Right ventricle myocardium inferior (tissue), 1 donor: ENCODE data around the gene GEMIN7. TPM values are rescaled to one million over a fixed set of nuclear protein-coding genes. Genes with fewer than 3 reads are reported as not detected.

ENCODE experiments used
- ATAC-seq: fragments of 200-7000 bp; cut with Tn5 transposase; one replicate; pipeline ENCODE4 v1.9.1; 2020; ENCODE audit warnings: mild to moderate bottlenecking, moderate library complexity
- DNase-seq: peaks from one replicate; pipeline ENCODE4 v3.0.0; 2021; ENCODE audit errors: missing footprints
- intact Hi-C: fragments of 100-400 bp; cut with DNase I; formaldehyde crosslinking; loops from one replicate; pipeline ENCODE4 v1.11.0; 2022
- total RNA-seq: library from RNA; stranded (reverse); fragmentation: NEBNext Ultra II Directional; extraction: Animal tissue kit (Norgen Biotek cat#: 25700); gene quantifications from one replicate; pipeline ENCODE4 v1.2.1, GENCODE V29; 2021
- donor health status: DM: no; HTN: yes; CAD: no; lungs with severe emphysema.

The GEMIN7 gene
- total RNA-seq, 1 donor from 2014 or later = 15.5 TPM

DNA sequence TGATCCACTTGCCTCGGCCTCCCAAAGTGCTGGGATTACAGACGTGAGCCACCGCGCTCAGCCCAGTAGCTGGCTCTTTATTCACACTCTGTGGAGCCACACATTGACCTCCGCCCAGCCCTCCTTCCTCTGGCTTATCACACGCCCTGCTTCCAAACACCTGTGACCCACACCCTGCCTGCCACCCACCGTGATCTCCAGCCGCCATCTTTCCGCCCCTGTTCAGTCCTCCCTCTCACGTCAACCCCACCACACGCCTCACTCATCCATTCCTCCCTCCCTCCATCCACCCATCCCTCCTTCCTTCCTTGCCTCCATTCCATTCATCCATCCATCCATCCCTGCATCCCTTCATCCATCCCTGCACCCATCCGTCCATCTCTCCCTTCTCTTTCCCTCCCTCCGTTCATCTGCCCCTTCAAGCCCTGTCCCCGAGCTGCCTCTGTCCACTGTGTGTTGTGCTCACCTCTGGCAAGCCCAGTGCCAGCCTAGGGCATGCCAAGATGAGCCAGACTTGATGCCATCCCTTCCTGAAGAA, 20.4 kb upstream of the GEMIN7 start:
- intact Hi-C loops = no loop called here
- no peak for DNase-seq
- no peak for ATAC-seq

DNA sequence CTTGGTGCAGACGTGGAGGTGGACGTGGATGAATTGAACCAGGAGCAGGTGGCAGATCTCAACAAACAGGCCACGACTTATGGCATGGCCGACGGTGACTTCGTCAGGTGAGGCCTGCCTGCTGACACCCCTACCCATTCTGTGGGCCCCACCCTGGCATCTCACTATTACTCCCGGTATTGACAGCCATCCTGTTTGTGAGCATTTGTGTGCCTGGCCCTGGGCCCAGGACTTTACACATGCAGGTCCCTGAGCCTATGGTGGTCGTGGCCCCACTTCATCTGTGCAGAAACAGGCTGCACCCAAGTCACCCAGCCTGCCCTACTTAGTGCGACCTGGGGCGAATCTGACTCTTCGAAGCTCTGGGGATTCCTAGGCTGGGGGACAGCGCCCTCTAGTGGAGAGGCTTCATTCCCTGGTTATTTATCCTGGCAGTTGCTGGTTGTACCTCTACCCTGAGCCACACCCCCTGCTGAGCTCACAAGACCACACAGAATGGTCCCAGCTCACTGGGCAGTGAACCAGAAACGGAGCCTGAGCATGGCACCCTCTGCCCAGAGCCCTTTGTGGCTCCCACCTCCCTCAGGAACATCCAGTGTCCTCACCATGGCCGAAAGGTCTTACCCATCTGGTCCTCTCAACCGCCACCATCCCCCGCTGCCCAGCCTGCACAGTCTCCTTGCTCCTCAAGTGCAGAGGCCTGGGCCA, 19.6 kb upstream of the GEMIN7 start:
- ATAC-seq = peak; percentile 43
- intact Hi-C loops = no loop called here
- DNase-seq = no peak

DNA sequence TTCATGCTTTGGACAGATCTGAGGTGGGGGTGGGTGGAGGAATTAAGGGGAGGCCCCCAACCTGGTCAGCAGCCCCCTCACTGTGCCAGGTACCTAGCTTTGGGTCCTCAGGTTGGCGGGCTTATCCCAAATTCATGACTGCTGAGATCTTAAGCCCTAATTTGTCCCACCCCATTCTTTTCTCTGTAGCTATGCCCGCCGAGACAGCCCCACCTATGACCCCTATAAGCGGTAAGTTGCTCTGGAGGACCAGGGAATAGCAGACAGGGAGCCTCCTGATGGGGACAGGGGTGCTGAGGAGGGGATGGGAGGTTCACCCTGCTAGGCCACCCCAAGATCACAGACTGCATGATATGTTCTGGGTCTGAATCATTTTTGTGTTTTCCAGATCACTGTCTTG, 17.1 kb upstream of the GEMIN7 start:
- ATAC-seq = no peak
- intact Hi-C loops = no loop called here
- no peak for DNase-seq

DNA sequence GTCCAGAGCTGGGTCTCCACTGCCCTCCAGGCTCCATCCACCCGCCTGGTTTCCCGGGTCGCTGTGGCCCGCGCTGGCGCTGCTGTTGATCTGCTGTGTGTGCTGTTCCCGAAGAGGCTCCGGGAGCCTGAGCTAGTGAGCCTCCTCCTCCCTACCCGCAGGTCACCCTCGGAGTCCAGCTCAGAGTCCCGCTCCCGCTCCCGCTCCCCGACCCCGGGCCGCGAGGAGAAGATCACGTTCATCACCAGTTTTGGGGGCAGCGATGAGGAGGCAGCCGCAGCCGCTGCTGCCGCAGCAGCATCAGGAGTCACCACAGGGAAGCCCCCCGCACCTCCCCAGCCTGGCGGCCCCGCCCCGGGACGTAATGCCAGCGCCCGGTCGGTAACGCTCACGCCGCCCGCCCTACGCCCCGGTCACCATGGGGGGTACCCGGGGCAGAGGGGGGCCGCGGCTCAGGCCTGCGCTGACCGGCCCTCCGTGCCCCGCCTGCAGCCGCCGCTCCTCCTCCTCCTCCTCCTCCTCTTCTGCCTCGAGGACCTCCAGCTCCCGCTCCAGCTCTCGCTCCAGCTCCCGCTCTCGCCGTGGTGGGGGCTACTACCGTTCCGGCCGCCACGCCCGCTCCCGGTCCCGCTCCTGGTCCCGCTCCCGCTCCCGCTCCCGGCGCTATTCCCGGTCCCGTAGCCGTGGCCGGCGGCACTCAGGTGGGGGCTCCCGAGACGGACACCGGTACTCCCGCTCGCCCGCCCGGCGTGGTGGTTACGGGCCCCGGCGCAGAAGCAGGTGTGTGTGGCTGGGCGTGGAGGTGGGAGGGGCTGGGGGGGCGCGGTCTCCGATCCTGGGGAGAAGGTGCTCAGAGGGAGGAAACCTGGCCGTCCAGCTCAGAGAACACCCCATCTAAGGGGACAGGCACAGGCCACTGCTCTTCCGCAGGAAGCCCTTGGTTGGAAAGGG, 14.9 kb upstream of the GEMIN7 start:
- intact Hi-C loops = no loop called here
- no peak for ATAC-seq
- no peak for DNase-seq

DNA sequence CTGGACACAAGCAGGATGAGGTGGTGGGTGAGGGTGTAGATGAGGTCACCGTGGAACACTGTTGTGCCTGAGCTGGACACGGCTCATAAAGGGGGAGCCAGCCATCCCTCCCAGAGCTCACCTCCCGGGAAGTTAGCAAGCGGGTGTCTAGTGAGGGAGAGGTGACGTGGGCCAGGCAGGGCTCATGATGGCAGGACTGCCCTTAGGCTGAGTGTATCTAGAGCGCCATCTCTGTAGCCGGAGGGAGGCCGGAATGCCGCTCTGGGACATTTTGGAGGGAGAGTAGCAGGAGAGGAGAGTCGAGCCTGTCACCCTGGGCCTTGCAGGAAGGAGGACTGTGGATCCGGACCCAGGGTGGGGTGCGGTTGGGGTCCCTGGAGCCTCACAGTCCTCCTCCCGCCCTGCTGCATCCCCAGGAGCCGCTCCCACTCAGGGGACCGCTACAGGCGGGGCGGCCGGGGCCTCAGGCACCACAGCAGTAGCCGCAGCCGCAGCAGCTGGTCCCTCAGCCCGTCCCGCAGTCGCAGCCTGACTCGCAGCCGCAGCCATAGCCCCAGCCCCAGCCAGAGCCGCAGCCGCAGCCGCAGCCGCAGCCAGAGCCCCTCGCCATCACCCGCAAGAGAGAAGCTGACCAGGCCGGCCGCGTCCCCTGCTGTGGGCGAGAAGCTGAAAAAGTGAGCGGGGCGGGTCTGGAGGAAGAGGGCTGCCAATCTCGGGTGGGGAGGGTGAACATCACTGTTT, 12.0 kb upstream of the GEMIN7 start:
- ATAC-seq = no peak
- DNase-seq = no peak
- intact Hi-C loops = no loop called here

DNA sequence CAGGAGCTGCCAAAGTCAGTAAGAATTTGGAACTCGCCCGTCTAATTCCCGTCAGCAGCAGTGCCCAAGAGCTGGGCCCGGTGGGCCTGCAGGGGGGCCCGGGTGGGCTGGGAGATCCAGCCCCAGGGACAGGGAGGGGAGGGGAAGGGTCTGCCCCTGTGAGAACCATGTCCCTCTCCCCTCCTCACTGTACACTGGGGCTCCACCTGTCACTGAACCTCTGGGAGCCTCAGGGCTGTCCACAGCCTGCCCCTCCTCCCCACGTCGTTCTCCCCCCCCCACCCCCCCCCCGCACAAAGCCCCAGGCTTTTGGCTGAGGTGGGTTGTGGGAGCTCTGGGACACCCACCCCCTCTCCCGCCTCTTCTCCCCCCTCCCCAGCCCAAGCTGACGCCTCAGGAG, 11.0 kb upstream of the GEMIN7 start:
- intact Hi-C loops = no loop called here
- DNase-seq = no peak
- ATAC-seq = no peak

DNA sequence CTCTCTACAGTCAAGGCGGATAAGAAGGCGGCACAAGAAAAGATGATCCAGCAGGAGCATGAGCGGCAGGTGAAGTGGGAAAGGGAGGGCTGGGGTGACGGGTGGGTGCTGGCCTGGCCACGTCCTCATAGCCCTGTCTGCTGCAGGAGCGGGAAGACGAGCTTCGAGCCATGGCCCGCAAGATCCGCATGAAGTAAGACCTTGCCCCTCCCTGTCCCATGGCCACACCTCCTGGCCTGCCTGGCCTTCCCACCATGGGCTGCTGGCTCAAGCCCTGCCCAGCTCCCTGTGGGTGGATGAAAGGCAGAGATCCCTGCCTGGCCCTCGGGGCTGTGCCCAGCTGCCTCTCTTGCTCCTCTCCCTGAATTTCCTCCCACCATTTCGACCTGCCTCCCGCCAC, 10.0 kb upstream of the GEMIN7 start:
- ATAC-seq (no peak), DNase-seq (no peak)
- intact Hi-C loops = no loop called here

DNA sequence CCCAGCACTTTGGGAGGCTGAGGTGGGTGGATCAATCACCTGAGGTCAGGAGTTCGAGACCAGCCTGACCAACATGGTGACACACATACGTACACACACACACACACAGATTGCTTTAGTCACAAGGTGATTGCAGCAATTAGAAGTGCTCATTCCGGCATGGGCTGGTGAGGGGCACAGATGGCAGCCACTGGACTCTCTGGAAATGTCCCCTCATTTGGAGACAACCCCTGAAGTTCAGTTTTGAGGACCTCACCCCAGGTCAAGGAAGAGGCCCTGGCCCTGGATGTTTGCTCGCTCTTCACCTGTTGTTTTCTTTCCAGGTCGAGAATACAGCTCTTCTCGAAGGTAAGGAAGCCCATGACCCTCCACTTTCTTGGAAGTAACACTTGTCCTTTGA, 8.8 kb upstream of the GEMIN7 start:
- ATAC-seq (no peak), DNase-seq (no peak)
- intact Hi-C loops = no loop called here

DNA sequence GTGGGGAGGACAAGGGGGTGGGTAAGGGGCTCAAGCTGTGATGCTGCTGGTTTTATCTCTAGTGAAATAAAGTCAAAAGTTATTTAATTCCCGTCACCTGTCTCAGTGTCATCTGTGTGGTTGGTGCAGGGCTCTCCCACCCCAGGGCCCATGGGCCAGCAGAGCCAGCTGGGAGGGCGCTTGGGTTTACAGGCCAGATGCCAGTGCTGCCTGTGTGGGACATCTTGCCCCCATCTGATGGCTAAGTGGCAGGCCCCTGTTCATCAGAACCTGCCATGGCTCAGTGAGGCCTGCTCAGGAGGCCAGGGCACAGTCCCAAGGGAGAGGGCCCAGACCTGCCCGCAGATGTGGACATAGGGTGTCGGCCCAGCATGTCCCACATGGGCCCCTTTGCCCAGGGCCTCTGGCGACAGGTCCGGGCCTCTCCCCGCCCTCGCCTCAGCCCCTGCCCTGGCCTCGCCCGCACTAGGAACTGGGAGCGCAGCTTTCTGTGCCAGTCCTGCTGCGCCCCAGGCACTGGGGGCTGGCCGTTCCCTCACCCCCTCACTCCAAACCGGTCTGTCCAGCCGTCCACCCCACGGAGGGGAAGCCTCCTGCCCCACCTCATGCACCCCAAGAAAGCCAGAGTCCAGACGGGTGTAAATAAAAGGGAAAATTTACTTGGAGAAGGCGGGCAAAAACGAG, 8.1 kb upstream of the GEMIN7 start:
- intact Hi-C loops = no loop called here

DNA sequence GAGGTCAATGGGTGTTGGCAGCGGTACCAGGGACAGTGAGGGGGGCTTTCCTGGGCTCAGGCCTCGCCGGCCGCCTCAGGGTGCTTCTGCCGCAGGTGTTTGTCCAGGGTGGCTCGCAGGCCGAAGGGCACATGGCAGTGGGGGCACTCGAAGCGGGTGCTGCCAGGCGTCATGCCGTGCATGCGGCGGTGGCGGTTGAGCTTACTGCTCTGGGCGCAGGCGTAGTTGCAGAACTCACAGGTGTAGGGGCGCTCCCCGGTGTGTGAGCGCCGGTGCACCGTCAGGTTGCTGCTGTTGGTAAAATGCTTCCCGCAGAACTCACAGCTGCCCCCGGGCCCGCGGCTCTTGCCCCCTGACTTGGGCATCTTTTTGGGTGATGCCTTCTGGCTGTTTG, 7.5 kb upstream of the GEMIN7 start:
- ATAC-seq = no peak
- DNase-seq = no peak
- intact Hi-C loops = no loop called here

More for the DNA sequence above, 8.1 kb upstream of the GEMIN7 start:
- ATAC-seq (no peak), DNase-seq (no peak)

DNA sequence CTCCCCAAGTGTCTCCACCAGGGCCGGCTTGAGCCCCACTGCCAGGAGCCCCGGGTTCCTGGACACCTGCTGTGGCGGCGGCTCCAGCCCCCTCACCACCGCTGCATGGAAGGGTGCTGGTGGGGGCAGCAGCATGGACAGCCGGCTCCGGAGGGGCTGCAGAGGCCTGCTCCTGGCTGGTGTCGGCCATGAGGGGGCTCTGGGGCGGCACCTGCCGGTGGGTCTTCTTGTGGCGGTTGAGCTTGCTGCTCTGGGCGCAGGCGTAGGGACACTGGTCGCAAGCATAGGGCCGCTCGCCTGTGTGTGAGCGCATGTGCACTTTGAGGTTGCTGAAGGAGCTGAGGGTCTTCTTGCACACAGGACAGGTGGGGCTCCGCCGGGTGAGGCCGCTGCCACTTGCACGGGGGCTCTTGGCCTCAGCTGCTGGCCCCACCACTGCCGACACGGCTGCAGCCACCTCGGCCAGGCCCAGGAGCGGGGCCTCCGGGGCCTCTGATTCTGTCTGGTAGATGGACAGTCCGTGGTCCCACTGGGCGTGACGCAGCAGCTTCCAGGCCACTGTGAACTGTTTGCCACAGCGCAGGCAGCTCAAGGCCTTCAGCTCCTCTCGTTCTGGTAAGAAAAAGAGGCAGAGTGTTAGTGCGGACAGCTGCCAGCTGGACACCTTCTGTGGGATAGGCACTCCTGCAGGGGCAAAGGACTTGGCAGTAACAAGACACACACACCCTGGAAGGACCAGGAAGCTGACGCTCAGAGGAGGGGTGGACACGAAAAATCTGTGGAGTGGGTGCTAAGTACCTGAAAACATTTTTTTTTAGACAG, 6.9 kb upstream of the GEMIN7 start:
- intact Hi-C loops = no loop called here
- no peak for DNase-seq
- no peak for ATAC-seq

DNA sequence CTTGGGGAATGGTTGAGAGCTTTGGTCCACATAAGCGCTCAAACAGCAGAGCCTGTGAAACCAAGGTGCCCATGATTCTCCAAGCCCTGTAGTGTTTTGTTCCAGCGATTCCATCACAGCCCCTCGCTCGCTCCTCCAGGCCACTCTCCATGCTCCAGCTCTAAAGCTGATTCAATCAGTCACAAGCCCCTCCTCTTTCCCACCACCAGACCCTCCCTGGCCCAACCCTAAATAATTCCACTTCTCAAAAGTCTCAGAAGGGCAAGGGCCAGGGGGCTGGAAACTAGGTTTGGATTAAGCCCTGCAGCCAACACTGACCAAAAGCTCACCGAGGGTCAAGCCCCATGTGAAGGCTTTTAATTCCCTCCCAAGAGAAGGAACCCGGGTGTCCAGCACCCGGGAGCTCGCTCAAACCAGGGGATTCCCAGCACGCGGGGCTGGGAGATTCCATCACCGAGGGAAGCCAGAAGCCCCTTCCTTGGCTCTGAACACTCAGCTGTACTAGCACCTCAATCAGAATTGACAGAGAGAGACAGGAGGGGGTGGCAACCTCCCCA, 4.2 kb upstream of the GEMIN7 start:
- intact Hi-C loops = no loop called here
- DNase-seq = no peak
- no peak for ATAC-seq

DNA sequence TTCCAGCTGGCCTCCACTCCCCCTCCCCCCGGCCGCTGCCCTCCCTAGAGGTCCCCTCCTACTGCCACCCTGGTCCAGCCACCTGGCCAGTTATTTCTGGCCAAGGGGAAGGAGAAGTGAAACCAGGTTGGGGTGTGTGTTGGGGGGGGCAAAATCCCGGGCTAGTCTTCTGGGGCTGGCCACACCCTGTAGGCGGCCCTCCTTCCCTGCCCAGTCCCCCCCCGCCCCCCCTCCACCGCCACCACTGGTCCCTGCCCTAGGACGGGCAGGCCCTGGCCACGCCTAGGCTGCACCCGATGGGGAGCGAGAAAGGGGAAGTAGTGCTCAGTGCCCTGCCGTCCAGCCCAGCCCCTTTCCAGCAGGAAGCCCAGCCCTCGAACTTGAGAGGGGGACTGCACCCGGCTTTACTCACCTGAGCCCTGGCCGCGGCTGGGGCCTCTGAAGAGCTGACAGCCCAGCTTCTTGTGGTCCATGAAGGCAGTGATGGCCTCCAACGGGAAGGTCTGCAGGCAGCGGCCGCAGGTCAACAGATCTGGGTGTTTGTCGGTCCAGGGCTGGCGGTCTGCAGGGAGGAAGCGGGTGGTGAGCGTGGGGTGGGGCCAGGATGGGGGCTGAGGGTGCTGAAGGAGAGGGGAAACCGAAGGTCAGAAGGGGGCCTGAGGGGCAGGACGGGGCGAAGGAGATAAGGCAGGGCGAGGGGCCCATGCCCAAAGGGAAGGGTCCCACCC, 3.6 kb upstream of the GEMIN7 start:
- intact Hi-C loops = no loop called here
- peak; percentile 65 for ATAC-seq
- peak; percentile 92 for DNase-seq

DNA sequence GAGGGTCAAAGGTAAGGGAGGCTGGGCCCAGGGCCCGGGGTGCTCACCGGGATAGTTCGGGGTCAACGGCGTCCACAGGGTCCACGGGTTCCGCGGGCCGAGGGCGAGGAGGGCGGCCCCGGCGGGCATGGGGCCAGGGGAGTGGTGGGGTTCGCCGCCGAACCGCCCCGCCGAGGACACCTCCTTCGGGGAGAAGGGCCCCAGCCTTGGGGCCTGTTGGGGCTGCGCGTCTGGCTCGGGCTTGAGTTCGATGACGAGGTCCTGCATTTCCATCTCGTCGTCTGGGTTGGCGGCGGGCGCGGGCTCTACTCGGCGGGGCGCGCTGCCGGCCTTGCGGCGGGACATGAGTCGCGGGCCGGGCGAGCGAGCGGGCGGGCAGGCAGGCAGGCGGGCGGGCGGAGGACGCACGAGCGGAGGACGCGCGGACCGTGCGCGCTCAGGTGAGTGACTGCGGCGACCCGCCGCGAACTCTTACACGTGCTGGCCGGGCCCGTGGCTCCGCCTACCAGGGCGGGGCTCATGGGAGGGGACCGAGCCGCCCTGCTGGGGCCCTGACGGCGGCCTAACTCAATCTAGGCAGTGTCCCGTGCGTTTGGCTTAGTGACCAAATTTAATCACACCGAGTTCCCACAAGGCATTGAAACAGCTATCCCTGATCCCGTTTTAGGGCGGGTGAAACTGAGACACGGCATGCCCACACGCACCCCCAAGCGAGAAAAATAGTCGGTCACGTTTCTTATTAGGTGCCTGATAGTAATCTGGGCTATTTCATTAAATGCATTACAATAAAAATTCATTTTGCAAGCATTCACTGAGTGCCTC, 2.8 kb upstream of the GEMIN7 start, which contains the start of gene ZNF296:
Gene ZNF296 (minus strand): TSS at position 450 of the 822 bp plus-strand sequence. CDS start 105 bp downstream, at position 345.
- ATAC-seq = peak; percentile 69
- DNase-seq = peak; percentile 93
- intact Hi-C loops = no loop called here

DNA sequence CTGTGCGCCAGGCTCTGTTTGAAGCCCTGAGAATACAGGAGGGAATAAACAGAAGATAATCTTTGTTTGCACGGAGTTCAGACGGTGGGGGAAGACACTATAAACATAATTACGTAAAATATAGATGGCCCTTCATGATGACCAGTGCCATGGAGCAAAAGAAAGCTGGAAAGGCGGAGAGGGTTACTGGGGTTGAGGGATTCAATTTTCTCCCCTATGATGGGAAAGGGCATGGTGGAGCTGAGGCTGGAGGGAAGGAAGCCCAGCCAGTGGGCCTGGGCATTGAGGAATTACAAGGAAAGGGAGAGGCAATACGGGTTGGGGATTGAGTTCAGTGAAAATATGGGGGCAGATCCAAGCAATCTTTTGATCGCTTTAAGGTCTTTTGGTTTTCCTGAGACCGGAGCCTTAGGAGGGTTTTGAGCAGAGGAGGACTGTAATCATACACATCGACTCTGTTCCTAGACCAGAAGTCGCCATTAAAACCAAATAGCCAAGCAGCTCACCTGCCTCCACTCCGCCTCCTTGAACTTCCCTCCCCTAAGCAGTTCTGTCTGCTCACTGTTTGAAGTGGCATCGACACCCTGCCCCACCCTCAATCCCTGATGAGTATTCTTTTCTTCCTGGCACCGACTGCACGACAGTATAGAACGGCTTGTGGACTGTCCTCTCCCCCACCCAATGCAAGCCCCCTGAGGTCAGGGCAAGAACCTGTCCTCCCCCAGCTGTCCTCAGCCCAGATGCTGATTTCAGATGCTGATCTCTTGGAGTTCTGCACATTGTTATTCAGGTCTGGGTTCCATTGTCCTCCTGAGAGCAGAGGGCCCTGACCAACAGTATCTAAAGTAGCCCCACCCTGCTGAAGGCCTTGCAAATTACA, 2.0 kb upstream of the GEMIN7 start:
- intact Hi-C loops = no loop called here
- DNase-seq (no peak), ATAC-seq (no peak)
